GM19397 (cell line): Measurements from ENCODE around the gene PLCH1.
A peak's percentile ranks its signal among the peaks of the same experiment; 100 is the strongest.

Experiments
- ATAC-seq: cut with Tn5 transposase; IDR thresholded peaks from one replicate; pipeline ENCODE4 v1.9.1; 2021; ENCODE audit warnings: mild to moderate bottlenecking, moderate library complexity; ENCODE audit not compliant: unreplicated experiment

Gene PLCH1

GRCh38 chr3:155560135-155560534, 184.7 kb downstream of the PLCH1 start:
- no peak for ATAC-seq

DNA sequence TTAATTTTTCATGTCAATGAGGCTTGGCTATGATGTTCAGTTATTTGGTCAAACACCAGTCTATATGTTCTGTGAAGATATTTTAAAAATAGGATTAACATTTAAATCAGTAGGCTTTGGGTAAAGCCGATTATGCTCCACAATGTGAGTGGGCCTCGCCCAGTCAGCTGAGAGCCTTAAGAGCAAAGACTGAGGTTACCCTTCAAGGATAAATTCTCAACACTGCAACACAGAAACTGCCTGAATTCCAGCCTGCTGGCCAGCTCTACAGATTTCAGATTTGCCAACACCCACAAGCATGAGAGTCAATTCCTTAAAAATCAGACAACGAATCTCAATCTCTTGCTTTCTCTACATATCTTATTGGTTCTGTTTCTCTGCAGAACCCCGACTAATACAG, 188.3 kb downstream of the PLCH1 start:
- no peak for ATAC-seq

DNA sequence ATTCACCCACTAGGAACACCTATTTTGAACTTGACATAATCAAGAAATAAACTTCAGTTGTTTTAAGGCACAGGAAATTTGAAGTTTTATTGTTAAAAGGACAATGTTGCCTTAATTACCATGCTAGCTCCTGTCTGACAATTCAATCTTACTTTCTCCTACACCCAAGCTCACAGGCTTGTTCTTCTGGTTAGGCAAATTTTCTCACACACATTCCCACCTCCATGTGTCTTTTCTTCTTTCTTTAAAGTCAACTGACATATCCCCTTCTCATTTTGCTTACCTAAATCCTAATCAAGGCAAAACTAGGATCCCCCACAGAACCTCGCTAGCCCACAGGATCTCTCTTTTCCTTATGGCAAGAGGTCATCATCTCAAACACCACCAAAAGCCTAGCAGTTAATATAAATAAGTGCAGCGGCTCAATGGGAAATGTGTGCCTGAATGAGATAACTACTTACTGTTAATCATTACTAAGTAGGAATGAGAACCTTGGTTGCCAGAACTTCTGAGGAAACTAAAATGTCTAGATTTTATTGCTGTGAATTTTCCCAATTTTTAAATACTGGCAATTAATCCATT, 189.3 kb downstream of the PLCH1 start:
- ATAC-seq: no peak

- peak; percentile 83 for ATAC-seq
Observed at GRCh38 chr3:155554777-155555451, 190.0 kb downstream of the PLCH1 start.

DNA sequence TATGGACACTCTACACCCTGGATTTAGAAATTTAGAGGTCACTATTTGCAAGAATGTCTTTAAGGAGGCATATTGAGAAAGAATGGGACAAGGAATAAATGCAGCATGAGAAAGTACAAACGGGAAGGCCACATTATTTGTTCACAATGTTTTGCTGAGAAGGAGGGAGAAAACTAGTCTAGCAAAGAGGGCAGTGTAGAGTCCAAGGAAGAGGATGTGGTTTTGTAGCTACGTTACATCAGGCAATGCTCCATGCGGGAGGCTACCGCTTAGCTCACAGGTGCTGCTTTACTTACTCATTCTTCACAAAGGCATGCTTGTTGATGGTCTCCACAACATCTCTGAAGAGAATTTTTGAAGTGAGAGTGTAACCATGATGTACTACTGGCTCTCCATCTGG, 191.1 kb downstream of the PLCH1 start:
- no peak for ATAC-seq

- no peak for ATAC-seq
Observed at GRCh38 chr3:155553326-155553725, 191.5 kb downstream of the PLCH1 start.

DNA sequence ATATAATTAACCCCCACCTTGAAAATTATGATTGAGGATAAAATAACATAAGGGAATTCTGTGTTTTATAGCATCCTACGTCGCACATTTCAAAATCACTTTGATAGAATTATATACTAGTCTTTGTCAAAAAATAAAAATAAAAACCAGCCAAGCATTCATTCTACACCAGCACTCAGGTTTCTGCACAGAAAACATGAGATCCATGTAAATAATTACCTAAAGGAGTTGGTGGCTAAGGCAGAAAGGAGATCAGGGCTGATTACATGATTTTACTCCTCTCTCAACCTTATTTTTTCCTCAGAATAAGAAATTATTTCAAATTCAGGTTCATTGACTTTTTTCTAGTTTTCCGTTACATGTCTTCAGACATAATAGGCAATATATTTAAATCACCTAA, 194.5 kb downstream of the PLCH1 start:
- ATAC-seq: no peak

DNA sequence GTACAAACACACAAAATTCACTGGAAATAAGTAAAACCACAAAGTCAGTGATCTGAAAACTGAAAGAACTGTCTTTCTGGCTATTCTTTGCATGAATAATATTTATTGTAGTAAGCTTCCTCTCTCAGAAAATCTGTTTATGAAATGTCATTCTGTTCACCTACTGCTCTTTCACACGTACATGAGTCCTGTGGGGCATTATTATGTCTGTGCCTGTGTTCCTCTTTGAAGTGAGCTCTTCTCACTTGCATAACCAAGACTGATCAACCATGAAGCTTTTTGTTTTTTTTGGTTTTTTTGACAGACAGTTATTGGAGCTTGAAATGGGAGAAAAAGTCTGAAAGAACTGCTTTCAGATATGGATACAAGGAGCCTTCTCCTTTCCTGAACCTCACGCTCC, 195.8 kb downstream of the PLCH1 start:
- ATAC-seq: peak; percentile 83

GRCh38 chr3:155548195-155548594, 196.7 kb downstream of the PLCH1 start:
- ATAC-seq: no peak

DNA sequence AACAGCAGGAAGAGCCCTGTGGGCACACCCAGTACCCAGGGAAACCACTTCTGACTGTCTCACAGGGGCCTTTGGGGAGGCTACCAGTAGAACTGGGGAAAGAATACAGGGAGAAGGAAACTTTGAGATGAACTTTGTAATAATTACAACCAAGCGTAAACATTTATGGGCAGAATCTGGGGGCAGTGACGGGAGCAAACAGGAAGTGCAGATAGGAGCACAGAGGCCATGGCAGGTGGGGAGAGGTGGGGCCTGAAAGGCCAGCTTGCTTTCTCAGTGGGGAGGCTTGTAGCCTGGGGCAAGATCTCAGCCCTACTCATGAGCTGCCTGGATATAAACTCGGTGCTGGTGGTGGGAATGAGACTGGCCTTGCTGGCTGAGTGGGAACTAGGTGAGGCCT, 209.8 kb downstream of the PLCH1 start:
- ATAC-seq: no peak

DNA sequence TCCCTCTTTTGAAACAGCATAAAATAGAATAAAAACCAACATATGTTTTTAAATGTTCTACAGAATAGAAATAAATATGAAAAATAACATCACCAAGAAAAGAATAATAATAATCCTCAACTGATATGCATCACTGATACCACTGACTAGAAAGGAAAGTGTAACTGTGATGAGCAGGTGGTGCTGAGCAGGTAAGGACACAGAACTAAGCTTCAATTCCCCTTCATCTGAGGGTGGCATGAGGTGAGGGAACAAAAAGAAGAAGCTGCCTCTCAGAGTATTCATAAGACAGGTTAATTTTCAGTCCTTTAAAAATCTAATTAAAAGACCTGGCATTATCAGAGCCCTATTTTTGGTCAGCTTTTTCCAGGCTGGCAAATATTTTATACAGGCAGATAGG, 216.3 kb downstream of the PLCH1 start:
- ATAC-seq: no peak

- no peak for ATAC-seq
Observed at GRCh38 chr3:155525324-155525833, 219.5 kb downstream of the PLCH1 start.

DNA sequence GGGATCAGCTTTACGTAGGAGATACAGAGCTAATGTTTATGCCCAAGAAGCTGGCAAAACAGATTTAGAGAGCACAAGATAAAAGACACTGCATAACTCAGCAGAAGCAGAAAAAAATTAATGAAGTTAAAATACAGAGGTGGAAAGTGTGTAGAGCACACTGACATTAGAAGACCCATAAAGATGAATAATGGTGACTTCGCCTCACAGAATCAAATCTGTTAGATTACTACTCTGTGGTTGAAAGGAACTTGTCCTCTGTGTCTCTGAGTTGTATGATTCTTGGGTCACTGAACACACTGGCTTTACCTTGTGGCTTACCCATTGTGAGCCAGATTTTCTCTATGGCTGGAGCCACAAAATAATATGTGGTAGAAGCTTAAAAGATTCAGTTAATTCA, 224.4 kb downstream of the PLCH1 start:
- ATAC-seq: no peak

DNA sequence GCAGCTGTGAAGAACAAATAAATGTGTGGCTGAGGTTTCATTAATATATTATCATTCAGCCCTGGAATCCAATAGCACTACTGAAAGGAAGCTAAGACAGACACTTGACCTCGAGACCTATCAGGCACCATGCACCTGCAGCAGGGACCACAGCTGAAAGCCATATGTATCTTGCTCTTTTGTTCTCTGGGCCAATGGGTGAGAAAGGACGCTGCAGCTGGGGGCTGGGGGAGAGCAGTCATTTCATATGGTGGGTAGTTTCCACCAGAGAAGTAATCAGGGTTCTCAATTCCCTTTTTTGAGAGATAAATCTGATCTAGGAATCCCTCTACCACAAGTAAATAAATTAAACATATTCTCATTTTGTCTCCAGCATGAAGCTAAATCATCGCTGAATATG, 225.8 kb downstream of the PLCH1 start:
- peak; percentile 74 for ATAC-seq

DNA sequence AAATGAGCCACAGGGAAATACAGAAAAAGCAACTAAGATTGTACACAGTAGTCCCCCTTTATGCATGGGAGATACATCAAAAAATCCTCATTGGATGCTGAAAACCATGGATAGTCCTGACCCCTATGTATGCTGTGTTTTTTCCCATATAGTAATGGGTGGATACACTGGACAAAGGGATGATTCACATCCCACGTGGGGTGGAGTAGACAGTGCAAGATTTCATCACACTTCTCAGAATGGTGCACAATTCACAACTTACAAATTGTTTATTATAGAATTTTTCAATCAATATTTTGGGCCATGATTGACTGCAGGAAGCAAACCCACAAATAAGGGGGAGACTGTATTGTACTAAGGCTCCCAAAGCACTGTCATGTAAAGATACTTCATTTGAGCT, 227.0 kb downstream of the PLCH1 start:
- no peak for ATAC-seq

- no peak for ATAC-seq
Observed at GRCh38 chr3:155516439-155516838, 228.4 kb downstream of the PLCH1 start.

GRCh38 chr3:155512867-155513261, 232.0 kb downstream of the PLCH1 start:
- no peak for ATAC-seq

DNA sequence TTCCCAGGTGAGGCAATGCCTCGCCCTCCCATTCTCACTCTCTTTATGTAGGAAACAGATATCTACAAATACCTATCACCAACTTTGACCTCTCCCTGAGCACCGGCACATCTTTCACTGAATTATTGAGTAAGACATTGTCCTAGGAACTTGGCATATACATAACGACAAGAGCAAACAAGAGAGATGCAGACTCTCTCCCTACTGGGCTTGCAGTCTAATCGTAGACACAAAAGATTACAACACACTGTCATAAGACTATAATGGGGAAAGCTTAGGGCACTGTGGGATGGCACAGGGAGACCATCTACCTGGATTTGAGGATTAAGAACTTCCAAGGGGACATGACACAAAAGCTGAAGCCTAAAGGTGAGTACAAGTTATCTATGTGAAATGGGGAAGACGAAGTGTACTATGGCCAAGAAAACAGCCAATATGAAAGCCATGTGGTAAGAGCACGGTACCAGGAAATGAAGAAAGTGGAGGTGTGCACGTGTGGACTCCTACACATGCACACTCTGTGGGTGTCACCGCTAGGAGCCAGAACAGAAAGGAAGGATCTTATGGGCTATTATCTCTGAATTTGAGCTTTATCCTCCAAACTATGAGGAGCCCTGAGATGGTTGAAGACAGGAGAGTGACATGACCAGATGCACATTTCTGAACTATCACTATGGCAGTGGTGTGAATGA, 232.6 kb downstream of the PLCH1 start:
- no peak for ATAC-seq

GRCh38 chr3:155504682-155505081, 240.2 kb downstream of the PLCH1 start:
- ATAC-seq: no peak

- no peak for ATAC-seq
Observed at GRCh38 chr3:155502630-155503029, 242.2 kb downstream of the PLCH1 start.

DNA sequence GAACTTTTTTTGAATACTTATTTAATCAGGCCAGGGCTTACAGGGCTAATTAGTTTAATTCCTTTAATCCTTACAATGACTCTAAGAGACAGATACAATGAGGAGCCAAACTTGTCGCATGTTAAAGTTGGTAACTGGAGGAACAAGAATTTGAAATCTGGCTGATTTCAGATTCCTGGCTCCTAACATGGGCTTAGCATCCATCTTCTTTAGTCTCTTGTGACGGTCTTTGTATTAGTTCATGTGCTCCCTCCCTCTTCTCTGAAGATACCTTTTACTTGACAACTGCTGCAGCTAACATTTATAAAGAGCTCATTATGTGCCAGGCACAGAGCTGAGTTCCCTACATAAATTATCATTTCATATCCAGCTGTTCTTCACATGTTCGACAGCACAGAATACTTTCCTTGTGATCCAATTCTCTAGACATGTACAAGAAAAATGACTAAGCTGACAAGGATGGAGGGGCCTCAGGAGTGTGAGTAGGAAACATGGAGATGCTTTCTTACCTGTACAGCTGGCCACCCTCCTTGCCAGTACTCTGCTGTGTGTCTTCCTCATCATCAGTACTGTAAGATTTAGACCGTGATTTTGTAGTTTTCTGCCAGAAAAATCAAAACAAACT, 244.6 kb downstream of the PLCH1 start:
- ATAC-seq: no peak
